ENCODE measurements around the gene ZNF735. TPM values are rescaled to one million over a fixed set of nuclear protein-coding genes. Genes with fewer than 3 reads are reported as not detected.
"Not testable (repeated sequence)": the region's sequence is repeated elsewhere in the genome, so short reads cannot be mapped to it uniquely, and the experiment has no call there.

Gene ZNF735
- not detected in 2 replicates for total RNA-seq (ENCODE audit: low replicate concordance)

DNA sequence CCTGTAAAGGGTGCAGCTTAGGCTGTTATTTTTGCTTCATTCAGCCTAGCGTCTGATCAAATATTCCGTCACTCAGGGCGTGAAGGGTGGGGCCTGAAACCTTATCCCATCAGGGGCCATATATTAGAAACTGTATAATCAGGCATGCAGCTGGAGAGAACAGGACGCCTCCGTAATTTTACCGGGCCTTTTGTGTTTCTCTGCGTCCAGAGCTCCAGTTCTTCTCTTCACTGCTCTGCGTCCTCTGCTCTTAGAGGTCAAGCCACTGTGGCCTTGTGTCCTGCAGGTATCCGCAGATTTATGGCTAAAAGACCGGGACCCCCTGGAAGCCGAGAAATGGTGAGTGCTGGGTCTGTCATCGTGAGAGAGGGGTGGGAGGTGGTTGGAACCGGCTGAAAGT is at the start of gene ZNF735:
Gene ZNF735 (plus strand): TSS at position 301 of the 400 bp plus-strand sequence. CDS start 0 bp downstream, at position 301.
- no peak within 1 kb of the TSS for H3K4me3 ChIP-seq (ENCODE audit: low read depth, low read length)
- DNase-seq (ENCODE audit: low read depth) = no peak
- no peak for TF ChIP-seq CTCF (IDR thresholded peaks at IDR 0.05; ENCODE audit: insufficient read depth, low read length)

DNA sequence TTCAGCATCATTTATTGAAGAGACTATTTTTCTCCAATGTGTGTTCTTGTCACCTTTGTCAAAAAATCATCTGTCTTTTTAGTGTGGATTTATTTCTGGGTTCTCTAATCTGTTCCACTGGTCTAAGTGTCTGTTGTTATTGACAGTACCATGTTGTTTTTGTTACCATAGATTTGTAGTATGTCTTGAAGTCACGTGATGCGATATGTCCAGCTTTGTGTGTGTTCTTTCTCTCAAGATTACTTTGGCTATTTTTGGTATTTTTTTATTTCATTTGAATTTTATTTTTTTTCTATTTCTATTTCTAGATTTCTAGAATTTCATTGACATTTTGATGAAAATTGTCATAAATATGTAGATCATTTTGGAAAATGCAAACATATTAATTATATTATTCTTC is 36.0 kb upstream of the ZNF735 start:
- H3K4me3 ChIP-seq (ENCODE audit: low read depth, low read length); DNase-seq (ENCODE audit: low read depth): not testable (repeated sequence)

DNA sequence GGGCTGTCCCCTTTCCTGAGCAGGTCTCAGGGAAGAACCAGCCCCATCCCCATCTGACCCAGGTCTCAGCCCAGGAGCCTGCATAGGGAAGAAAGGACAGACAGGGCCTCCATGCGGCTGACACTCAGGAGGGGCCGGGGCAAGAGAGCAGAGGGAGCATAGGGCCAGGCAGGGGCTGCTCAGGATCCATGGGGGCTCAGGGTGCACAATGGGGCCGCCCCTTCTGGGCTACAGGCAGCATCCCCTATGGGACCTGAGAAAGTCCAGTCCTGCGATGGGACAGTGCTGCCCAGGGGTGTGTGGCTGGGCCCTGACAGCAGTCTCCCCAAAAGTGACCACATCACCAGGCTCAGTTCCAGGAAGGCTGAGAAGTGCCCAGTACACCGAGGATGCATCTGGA is 32.7 kb upstream of the ZNF735 start:
- no peak for DNase-seq (ENCODE audit: low read depth)
- no peak for TF ChIP-seq CTCF (IDR thresholded peaks at IDR 0.05; ENCODE audit: insufficient read depth, low read length)
- H3K4me3 ChIP-seq (ENCODE audit: low read depth, low read length) = no peak overlapping the region

DNA sequence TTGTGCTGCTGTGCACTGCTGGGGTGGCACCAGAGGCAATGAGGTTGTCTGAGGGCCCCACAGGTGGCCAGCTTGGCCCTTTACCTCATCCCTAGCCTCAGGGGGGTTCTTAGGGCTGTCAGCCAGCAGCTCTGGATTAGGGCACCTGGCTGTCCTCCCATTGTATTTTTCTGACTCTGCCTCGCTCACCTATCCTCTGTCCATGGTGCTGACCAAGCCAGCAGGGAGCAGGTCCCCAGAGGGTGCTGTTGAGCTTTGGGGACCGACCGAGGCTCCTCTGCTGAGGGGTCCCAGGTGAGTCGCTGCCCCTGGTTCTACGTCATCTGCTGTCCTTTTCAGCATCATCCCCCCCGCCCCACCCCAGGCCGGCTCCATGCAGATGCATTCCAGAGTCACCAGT is 32.1 kb upstream of the ZNF735 start:
- TF ChIP-seq CTCF (IDR thresholded peaks at IDR 0.05; ENCODE audit: insufficient read depth, low read length) = no peak
- H3K4me3 ChIP-seq (ENCODE audit: low read depth, low read length) = no peak overlapping the region

DNA sequence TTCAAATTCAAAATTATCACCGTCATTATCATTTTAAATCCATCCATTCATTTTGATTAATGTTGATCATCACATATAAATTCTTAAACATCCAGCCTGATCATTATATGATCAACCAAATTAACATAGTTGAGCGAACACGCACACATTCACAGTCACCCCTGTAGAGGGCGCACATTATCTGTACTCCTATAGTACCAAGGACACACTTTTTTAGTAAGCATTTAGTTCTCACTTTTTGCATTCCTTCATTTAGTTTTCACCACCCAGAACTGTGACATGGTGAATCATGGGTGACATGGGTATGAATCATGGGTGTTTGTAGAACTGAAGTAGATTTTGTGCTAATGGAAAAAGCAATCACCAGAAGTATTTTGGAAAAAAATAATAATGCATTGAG is 26.0 kb upstream of the ZNF735 start:
- no peak for DNase-seq (ENCODE audit: low read depth)
- no peak overlapping the region for H3K4me3 ChIP-seq (ENCODE audit: low read depth, low read length)
- no peak for TF ChIP-seq CTCF (IDR thresholded peaks at IDR 0.05; ENCODE audit: insufficient read depth, low read length)

More for the DNA sequence above, 32.1 kb upstream of the ZNF735 start:
- no peak for DNase-seq (ENCODE audit: low read depth)

GRCh38 chr7:64181586-64181985 is 25.4 kb upstream of the ZNF735 start:
- DNase-seq (ENCODE audit: low read depth) = no peak
- TF ChIP-seq CTCF (IDR thresholded peaks at IDR 0.05; ENCODE audit: insufficient read depth, low read length) = no peak
- H3K4me3 ChIP-seq (ENCODE audit: low read depth, low read length) = no peak overlapping the region

DNA sequence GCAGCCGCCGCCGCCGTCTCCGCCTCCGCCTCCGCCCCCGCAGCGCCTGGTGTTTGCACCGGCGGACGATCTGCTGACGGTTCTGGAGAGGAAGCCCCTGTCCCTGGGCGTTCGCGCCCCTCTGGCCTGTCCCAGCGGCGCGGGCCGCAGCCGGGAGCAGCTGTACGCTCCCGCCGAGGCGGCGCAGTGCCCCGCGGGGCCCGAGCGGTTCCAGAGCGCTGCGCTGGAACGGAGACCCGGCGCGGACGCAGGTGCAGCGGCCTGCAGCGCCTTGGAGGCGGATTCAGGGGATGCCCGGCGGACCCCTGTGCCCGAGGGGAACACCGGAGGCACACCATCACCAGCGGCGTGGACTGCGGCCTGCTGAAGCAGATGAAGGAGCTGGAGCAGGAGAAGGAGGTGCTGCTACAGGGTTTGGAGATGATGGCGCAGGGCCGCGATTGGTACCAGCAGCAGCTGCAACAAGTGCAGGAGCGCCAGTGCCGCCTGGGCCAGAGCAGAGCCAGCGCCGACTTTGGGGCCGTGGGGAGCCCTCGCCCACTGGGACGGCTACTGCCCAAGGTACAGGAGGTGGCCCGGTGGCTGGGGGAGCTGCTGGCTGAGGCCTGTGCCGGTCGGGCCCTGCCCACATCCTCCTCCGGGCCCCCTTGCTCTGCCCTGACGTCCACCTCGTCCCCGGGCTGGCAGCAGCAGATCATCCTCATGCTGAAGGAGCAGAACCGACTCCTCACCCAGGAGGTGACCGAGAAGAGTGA is 24.8 kb upstream of the ZNF735 start:
- no peak overlapping the region for H3K4me3 ChIP-seq (ENCODE audit: low read depth, low read length)
- DNase-seq (ENCODE audit: low read depth) = no peak
- no peak for TF ChIP-seq CTCF (IDR thresholded peaks at IDR 0.05; ENCODE audit: insufficient read depth, low read length)
